Stimulated activated naive CD8-positive, alpha-beta T cell treated with anti-CD3 and anti-CD28 coated beads, Interleukin-15, amount 100 ng/mL, for 72 hours (primary cell): ENCODE measurements around the gene PRSS33.

Experiments
- ATAC-seq: fragments of 150-1000 bp; cut with Tn5 transposase; 2 replicates; pipeline ENCODE4 v1.10.0; 2021; ENCODE audit warnings: mild to moderate bottlenecking, moderate library complexity
- DNase-seq, 2 donors: peaks; one replicate each; pipeline ENCODE4 v3.0.0; 2021 to 2022
- H3K27ac Mint-ChIP-seq, 2 donors: one replicate each; pipeline ENCODE4 v1.8.0; 2022; ENCODE audit warnings: mild to moderate bottlenecking in 2 of 2, mixed read lengths in 2 of 2, moderate library complexity in 2 of 2
- H3K27me3 Mint-ChIP-seq: one replicate; pipeline ENCODE4 v1.8.0; 2022; ENCODE audit warnings: mixed read lengths
- H3K4me1 Mint-ChIP-seq: one replicate; pipeline ENCODE4 v1.8.0; 2022; ENCODE audit warnings: mild to moderate bottlenecking, mixed read lengths
- H3K4me3 Mint-ChIP-seq, 2 donors: one replicate each; pipeline ENCODE4 v1.8.0; 2022; ENCODE audit warnings: mild to moderate bottlenecking in 2 of 2, mixed read lengths in 2 of 2, moderate library complexity in 1 of 2
- H3K9me3 Mint-ChIP-seq, 2 donors: one replicate each; pipeline ENCODE4 v1.8.0; 2022; ENCODE audit warnings: mixed read lengths in 2 of 2

PRSS33 gene

DNA sequence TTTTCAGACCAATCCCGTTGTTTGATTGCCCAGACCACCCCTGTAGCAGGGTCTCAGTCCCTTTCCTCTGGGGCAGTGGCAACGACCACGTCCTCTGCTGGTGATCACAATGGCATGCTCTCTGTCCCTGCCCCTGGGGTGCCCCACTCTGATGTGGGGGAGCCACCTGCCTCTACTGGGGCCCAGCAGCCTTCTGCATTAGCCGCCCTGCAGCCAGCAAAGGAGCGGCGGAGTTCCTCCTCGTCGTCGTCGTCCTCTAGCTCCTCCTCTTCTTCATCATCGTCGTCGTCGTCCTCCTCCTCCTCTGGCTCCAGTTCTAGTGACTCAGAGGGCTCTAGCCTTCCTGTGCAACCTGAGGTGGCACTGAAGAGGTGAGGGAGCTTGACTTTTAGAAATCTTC lies 19.5 kb downstream of the PRSS33 start:
- no peak for DNase-seq
- no peaks in the 10 kb centered on the region for H3K27me3 Mint-ChIP-seq
- ATAC-seq: no peak
- no peaks in the 10 kb centered on the region for H3K9me3 Mint-ChIP-seq
- no peak overlapping the region for H3K4me3 Mint-ChIP-seq
- H3K4me1 Mint-ChIP-seq: peaks cover 69% of the 10 kb centered on the region
- H3K27ac Mint-ChIP-seq: peak overlapping the region in 1 of 2 donors; percentile 32

DNA sequence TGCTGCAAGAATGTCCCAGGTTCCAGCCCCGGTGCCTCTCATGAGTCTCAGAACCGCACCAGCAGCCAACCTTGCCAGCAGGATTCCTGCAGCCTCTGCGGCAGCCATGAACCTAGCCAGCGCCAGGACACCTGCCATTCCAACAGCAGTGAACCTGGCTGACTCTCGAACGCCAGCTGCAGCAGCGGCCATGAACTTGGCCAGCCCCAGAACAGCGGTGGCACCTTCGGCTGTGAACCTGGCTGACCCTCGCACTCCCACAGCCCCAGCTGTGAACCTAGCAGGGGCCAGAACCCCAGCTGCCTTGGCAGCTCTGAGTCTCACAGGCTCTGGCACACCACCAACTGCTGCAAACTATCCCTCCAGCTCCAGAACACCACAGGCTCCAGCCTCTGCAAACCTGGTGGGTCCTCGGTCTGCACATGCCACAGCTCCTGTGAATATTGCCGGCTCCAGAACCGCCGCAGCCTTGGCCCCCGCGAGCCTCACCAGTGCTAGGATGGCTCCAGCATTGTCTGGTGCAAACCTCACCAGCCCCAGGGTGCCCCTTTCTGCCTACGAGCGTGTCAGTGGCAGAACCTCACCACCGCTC lies 20.1 kb downstream of the PRSS33 start:
- H3K4me1 Mint-ChIP-seq: peaks cover 69% of the 10 kb centered on the region
- ATAC-seq: no peak
- peak overlapping the region in 1 of 2 donors; percentile 80 for H3K27ac Mint-ChIP-seq
- DNase-seq: no peak
- H3K27me3 Mint-ChIP-seq: no peaks in the 10 kb centered on the region
- no peak overlapping the region for H3K4me3 Mint-ChIP-seq
- no peaks in the 10 kb centered on the region for H3K9me3 Mint-ChIP-seq

DNA sequence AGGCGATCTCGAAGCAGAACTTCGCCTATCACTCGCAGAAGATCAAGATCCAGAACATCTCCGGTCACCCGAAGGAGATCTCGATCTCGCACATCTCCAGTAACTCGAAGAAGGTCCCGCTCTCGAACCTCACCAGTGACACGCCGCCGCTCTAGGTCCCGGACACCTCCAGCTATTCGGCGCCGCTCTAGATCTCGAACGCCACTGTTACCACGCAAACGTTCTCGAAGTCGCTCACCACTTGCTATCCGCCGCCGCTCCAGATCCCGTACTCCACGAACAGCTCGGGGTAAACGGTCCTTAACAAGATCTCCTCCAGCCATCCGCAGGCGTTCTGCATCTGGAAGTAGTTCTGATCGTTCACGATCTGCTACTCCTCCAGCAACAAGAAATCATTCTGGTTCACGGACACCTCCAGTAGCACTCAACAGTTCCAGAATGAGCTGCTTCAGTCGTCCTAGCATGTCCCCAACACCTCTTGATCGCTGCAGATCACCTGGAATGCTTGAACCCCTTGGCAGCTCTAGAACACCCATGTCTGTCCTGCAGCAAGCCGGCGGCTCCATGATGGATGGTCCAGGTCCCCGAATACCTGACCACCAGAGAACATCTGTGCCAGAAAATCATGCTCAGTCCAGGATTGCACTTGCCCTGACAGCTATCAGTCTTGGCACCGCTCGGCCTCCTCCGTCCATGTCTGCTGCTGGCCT lies 20.8 kb downstream of the PRSS33 start:
- peak overlapping the region in 1 of 2 donors; percentile 80 for H3K27ac Mint-ChIP-seq
- no peak for DNase-seq
- H3K4me3 Mint-ChIP-seq: no peak overlapping the region
- ATAC-seq: no peak
- H3K9me3 Mint-ChIP-seq: no peaks in the 10 kb centered on the region
- no peaks in the 10 kb centered on the region for H3K27me3 Mint-ChIP-seq
- peaks cover 71% of the 10 kb centered on the region for H3K4me1 Mint-ChIP-seq

DNA sequence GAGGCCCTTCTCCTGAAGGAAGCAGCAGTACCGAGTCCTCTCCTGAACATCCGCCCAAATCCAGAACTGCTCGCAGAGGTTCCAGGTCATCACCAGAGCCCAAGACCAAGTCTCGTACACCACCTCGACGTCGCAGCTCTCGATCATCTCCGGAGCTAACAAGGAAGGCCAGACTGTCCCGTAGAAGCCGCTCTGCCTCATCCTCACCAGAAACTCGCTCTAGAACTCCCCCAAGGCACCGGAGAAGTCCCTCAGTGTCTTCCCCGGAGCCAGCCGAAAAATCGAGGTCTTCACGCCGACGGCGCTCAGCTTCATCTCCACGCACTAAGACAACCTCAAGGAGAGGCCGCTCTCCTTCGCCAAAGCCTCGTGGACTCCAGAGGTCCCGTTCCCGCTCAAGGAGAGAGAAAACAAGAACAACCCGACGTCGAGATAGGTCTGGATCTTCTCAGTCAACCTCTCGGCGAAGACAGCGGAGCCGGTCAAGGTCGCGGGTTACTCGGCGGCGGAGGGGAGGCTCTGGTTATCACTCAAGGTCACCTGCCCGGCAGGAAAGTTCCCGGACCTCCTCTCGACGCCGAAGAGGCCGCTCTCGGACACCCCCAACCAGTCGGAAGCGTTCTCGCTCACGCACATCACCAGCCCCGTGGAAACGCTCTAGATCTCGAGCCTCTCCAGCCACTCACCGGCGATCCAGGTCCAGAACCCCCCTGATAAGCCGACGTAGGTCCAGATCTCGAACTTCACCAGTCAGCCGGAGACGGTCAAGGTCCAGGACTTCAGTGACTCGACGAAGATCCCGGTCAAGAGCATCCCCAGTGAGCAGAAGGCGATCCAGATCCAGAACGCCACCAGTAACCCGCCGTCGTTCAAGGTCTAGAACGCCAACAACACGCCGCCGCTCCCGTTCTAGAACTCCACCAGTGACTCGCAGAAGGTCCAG lies 21.6 kb downstream of the PRSS33 start:
- H3K27ac Mint-ChIP-seq: peak overlapping the region; percentile 41 to 44
- H3K9me3 Mint-ChIP-seq: no peaks in the 10 kb centered on the region
- H3K27me3 Mint-ChIP-seq: no peaks in the 10 kb centered on the region
- ATAC-seq (no peak), DNase-seq (no peak)
- peaks cover 70% of the 10 kb centered on the region for H3K4me1 Mint-ChIP-seq
- no peak overlapping the region for H3K4me3 Mint-ChIP-seq

DNA sequence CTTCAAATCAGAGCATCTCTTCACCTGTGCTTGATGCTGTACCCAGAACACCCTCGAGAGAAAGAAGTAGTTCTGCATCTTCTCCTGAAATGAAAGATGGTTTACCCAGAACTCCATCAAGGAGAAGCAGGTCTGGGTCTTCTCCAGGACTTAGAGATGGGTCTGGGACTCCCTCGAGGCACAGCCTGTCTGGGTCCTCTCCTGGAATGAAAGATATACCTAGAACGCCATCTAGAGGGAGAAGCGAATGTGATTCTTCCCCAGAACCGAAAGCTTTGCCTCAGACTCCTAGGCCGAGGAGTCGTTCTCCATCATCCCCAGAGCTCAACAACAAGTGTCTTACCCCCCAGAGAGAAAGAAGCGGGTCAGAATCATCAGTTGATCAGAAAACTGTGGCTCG lies 22.6 kb downstream of the PRSS33 start:
- H3K4me3 Mint-ChIP-seq: no peak overlapping the region
- no peaks in the 10 kb centered on the region for H3K27me3 Mint-ChIP-seq
- no peak for ATAC-seq
- H3K4me1 Mint-ChIP-seq: peaks cover 67% of the 10 kb centered on the region
- peak overlapping the region in 1 of 2 donors; percentile 44 for H3K27ac Mint-ChIP-seq
- no peak for DNase-seq
- no peaks in the 10 kb centered on the region for H3K9me3 Mint-ChIP-seq

DNA sequence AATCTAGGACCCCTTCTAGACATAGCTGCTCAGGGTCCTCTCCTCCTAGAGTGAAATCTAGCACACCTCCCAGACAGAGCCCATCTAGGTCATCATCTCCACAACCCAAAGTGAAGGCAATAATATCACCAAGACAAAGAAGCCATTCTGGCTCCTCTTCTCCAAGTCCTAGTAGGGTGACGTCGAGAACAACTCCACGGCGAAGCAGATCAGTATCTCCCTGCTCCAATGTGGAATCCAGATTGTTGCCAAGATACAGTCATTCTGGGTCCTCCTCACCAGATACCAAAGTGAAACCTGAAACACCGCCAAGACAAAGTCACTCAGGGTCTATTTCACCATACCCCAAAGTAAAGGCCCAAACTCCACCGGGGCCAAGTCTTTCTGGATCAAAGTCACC lies 24.2 kb downstream of the PRSS33 start:
- Mint-ChIP-seq H3K27me3 (no peaks in the 10 kb centered on the region), H3K9me3 (no peaks in the 10 kb centered on the region), H3K4me3 (no peak overlapping the region), H3K27ac (no peak overlapping the region), H3K4me1 (peaks cover 67% of the 10 kb centered on the region)
- no peak for DNase-seq
- no peak for ATAC-seq

DNA sequence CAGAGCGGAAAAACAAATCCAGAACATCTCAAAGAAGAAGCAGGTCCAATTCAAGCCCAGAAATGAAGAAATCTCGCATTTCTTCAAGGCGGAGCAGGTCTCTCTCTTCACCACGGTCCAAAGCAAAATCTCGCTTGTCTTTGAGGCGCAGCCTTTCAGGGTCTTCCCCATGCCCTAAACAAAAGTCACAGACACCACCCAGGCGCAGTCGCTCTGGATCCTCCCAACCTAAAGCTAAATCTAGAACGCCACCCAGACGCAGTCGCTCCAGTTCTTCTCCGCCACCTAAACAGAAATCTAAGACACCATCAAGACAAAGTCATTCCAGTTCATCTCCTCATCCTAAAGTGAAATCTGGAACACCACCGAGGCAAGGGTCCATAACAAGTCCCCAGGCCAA lies 24.6 kb downstream of the PRSS33 start:
- H3K9me3 Mint-ChIP-seq: no peaks in the 10 kb centered on the region
- DNase-seq (no peak), ATAC-seq (no peak)
- H3K27me3 Mint-ChIP-seq: no peaks in the 10 kb centered on the region
- H3K4me3 Mint-ChIP-seq: no peak overlapping the region
- peaks cover 67% of the 10 kb centered on the region for H3K4me1 Mint-ChIP-seq
- peak overlapping the region in 1 of 2 donors; percentile 74 for H3K27ac Mint-ChIP-seq

DNA sequence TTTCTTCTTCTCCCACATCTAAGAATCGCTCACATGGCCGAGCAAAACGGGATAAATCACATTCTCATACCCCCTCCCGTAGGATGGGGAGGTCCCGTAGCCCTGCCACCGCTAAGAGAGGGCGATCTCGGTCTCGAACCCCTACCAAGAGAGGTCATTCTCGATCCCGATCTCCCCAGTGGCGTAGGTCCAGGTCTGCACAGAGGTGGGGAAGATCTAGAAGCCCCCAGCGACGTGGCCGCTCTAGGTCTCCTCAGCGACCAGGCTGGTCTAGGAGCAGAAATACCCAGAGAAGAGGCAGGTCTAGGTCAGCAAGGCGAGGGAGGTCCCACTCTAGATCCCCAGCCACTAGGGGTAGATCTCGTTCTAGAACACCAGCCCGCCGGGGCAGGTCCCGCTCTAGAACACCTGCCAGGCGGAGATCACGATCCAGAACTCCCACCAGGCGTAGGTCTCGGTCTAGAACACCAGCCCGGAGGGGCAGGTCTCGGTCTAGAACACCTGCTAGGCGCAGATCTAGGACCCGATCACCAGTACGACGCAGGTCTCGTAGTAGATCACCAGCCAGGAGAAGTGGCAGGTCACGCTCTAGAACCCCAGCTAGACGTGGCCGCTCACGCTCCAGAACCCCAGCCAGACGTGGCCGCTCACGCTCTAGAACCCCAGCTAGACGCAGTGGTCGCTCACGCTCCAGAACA lies 25.3 kb downstream of the PRSS33 start:
- no peaks in the 10 kb centered on the region for H3K9me3 Mint-ChIP-seq
- no peak overlapping the region for H3K4me3 Mint-ChIP-seq
- no peaks in the 10 kb centered on the region for H3K27me3 Mint-ChIP-seq
- ATAC-seq (no peak), DNase-seq (no peak)
- peaks cover 70% of the 10 kb centered on the region for H3K4me1 Mint-ChIP-seq
- H3K27ac Mint-ChIP-seq: peak overlapping the region in 1 of 2 donors; percentile 74

DNA sequence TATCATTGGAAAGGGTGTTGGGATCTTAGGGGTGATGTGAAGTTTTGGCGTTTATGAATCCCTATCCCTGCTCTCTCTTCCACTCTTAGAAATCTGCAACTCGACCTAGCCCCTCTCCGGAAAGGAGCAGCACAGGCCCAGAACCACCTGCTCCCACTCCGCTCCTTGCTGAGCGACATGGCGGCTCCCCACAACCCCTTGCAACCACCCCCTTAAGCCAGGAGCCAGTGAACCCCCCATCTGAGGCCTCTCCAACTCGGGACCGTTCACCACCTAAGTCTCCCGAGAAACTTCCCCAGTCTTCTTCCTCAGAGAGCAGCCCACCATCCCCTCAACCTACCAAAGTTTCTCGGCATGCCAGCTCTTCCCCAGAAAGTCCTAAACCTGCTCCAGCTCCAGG lies 25.9 kb downstream of the PRSS33 start:
- Mint-ChIP-seq H3K27me3 (no peaks in the 10 kb centered on the region), H3K9me3 (no peaks in the 10 kb centered on the region)
- ATAC-seq: no peak

DNA sequence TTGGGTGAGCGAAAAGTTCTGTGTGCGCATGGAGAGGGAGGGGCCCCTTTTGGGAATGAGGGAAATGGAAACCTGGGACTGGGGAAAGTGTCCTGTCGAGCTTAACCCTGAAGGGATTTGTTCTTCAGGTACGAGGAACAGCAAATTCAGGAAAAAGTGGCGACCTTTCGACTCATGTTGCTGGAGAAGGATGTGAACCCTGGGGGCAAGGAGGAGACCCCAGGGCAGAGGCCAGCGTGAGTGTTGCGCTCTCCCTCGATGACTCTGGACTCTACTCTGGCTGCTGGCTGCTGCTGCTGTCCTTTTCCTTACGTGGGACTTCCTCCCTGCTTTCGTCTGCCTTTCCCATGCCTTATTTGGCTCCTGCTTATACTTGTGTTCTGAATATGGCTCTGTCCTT lies 30.0 kb downstream of the PRSS33 start:
- Mint-ChIP-seq H3K27me3 (no peaks in the 10 kb centered on the region), H3K4me3 (no peak overlapping the region), H3K4me1 (peaks cover 72% of the 10 kb centered on the region), H3K9me3 (no peaks in the 10 kb centered on the region), H3K27ac (peak overlapping the region in 1 of 2 donors; percentile 45)
- ATAC-seq: no peak
- no peak for DNase-seq

More for the DNA sequence above, 25.9 kb downstream of the PRSS33 start:
- no peak overlapping the region for H3K4me3 Mint-ChIP-seq
- H3K27ac Mint-ChIP-seq: no peak overlapping the region
- H3K4me1 Mint-ChIP-seq: peaks cover 70% of the 10 kb centered on the region
- no peak for DNase-seq

DNA sequence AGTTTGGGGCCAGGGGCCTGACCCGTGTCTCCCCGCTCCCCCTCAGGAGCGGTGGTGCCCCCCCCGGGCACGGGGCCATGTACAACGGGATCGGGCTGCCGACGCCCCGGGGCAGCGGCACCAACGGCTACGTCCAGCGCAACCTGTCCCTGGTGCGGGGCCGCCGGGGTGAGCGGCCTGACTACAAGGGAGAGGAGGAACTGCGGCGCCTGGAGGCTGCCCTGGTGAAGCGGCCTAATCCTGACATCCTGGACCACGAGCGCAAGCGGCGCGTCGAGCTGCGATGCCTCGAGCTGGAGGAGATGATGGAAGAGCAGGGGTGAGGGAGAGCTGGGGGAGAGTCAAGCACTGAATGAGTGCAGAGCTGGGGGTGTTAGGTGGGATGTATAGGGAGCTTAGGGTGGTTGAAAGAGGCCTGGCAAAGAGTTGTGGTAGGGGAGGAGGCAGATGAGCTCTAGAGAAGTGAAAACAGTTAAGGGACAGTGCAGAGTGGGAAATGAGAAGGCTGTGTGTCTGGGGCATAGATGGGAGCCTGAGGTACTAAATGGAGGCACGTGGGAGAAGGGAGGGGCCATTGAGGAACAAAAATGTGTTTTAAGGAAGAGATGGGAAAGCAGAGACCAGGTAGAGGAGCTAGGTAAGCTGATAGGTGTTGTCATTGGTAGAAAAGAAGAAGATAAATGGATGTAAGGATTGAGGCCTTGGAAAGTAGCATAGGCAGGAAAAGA lies 30.9 kb downstream of the PRSS33 start:
- no peaks in the 10 kb centered on the region for H3K27me3 Mint-ChIP-seq
- H3K4me1 Mint-ChIP-seq: peaks cover 69% of the 10 kb centered on the region
- DNase-seq (no peak), ATAC-seq (no peak)
- H3K9me3 Mint-ChIP-seq: no peaks in the 10 kb centered on the region
- peak overlapping the region in 1 of 2 donors; percentile 80 for H3K4me3 Mint-ChIP-seq
- H3K27ac Mint-ChIP-seq: peak overlapping the region; percentile 94 to 97

DNA sequence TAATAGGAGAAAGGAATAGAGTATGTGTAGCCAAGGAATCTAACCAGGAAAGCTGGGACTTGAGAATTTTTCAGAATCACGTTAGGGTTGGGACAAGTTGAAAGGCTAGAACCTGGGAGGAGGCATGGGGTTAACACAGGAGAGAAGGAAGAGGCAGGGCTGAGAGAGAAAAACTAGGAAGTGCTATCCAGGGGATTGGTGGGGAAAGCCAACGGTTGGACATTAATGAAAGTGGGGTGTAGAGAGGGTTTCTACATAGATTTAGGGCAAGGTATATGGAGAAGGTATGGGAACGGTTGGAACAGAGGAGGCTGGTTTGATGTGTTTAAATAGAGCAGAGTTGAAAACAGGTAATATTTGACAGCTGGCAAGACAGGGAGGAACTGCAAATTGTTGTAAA lies 32.2 kb downstream of the PRSS33 start:
- H3K27me3 Mint-ChIP-seq: no peaks in the 10 kb centered on the region
- no peak for DNase-seq
- ATAC-seq: no peak
- H3K9me3 Mint-ChIP-seq: no peaks in the 10 kb centered on the region
- H3K4me1 Mint-ChIP-seq: peaks cover 79% of the 10 kb centered on the region
- peak overlapping the region; percentile 80 to 95 for H3K4me3 Mint-ChIP-seq
- H3K27ac Mint-ChIP-seq: peak overlapping the region; percentile 81 to 97

DNA sequence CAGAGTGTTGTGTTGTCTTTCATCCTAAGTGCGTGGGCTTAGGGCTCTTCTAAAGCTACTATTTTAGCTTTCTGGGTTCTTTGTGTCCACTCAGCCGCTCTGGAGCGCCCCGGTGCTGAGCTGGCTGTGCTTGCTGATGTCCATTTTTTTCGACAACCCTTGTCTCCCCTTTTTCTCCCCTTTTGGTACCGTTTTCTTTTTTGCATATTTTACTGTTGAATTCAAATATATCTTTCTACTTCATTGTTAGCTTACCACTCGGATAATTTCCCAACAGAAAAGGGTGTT lies 33.7 kb downstream of the PRSS33 start:
- peaks cover 75% of the 10 kb centered on the region for H3K4me1 Mint-ChIP-seq
- H3K9me3 Mint-ChIP-seq: no peaks in the 10 kb centered on the region
- H3K27me3 Mint-ChIP-seq: no peaks in the 10 kb centered on the region
- DNase-seq (no peak), ATAC-seq (no peak)
- H3K27ac Mint-ChIP-seq: peak overlapping the region; percentile 89 to 96
- H3K4me3 Mint-ChIP-seq: peak overlapping the region; percentile 80 to 95

DNA sequence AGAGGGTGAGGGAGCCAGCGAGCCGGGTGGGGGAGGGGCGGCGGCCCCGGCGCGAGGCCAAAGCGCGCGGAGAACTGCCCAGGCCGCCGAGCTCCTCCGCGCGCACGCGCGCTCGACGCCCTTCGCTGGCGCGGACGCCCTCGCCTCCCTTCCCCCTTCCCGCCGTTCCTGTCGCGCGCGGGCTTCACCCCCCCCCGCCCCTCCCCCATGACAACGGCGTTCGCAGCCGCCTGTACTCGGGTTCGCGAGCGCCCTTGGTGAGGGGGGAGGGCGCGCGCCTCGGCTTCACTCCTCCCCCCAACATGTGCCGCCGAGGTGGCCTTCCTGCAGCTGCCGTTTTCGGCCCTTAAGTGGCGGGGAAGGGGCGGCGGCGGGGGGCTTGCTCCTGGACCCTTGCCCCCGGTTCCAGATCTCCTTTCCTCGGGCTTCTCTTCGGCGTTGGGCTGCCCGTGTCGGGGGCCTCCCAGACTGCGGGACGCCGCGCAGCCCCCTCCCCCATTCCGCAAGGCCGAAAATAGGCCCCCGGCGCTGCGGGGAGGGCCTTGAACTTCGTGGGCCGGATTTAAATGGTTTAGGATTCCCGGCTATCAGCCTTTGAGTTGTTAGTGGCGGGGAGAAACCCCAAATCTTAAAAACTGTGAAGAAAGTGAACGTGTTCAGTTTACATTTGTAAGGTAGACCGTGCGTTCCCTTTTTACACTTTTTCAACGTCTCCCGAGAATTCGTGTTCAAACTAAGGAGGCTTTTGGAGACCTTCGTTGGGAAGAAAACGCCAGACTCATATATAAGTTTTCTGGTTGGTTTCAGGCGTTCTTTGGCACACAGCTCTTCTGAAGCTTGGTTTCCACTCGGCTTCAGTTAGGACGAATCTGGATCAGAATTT lies 34.3 kb downstream of the PRSS33 start:
- no peaks in the 10 kb centered on the region for H3K27me3 Mint-ChIP-seq
- H3K4me3 Mint-ChIP-seq: peak overlapping the region; percentile 80 to 95
- H3K27ac Mint-ChIP-seq: peak overlapping the region; percentile 96 to 100
- DNase-seq (no peak), ATAC-seq (peak; percentile 61)
- no peaks in the 10 kb centered on the region for H3K9me3 Mint-ChIP-seq
- H3K4me1 Mint-ChIP-seq: peaks cover 69% of the 10 kb centered on the region
